ENCODE results near the gene DNAJC7.

Gene DNAJC7

GRCh38 chr17:41975099-41976083 is 41.8 kb downstream of the DNAJC7 start:
- no peak for DNase-seq (ENCODE audit: low spot score)

- DNase-seq (ENCODE audit: low spot score): no peak
Observed at GRCh38 chr17:41974658-41975057, 42.6 kb downstream of the DNAJC7 start.

GRCh38 chr17:41974031-41974430 is 43.2 kb downstream of the DNAJC7 start:
- DNase-seq (ENCODE audit: low spot score): no peak

- DNase-seq (ENCODE audit: low spot score): no peak
Observed at GRCh38 chr17:41973408-41973811, 43.8 kb downstream of the DNAJC7 start.

- no peak for DNase-seq (ENCODE audit: low spot score)
Observed at GRCh38 chr17:41972571-41973407, 44.5 kb downstream of the DNAJC7 start.

- no peak for DNase-seq (ENCODE audit: low spot score)
Observed at GRCh38 chr17:41971721-41972523, 45.3 kb downstream of the DNAJC7 start.

GRCh38 chr17:41970901-41971331 is 46.3 kb downstream of the DNAJC7 start:
- DNase-seq (ENCODE audit: low spot score): no peak

GRCh38 chr17:41968676-41969075 is 48.6 kb downstream of the DNAJC7 start:
- no peak for DNase-seq (ENCODE audit: low spot score)

- DNase-seq (ENCODE audit: low spot score): no peak
Observed at GRCh38 chr17:41967921-41968578, 49.2 kb downstream of the DNAJC7 start.

GRCh38 chr17:41967141-41967920 is 49.9 kb downstream of the DNAJC7 start:
- peak; percentile 31 for DNase-seq (ENCODE audit: low spot score)

- DNase-seq (ENCODE audit: low spot score): peak; percentile 87
Observed at GRCh38 chr17:41966463-41967140, 50.6 kb downstream of the DNAJC7 start, which contains the start of gene CNP. CNP (plus strand) TSS chr17:41966795; CDS start chr17:41966885, 90 bp downstream.

- DNase-seq (ENCODE audit: low spot score): peak; percentile 80
Observed at GRCh38 chr17:41965694-41966462, 51.4 kb downstream of the DNAJC7 start.

GRCh38 chr17:41962768-41963434 is 54.3 kb downstream of the DNAJC7 start:
- DNase-seq (ENCODE audit: low spot score): peak; percentile 84

- DNase-seq (ENCODE audit: low spot score): no peak
Observed at GRCh38 chr17:41962111-41962510, 55.1 kb downstream of the DNAJC7 start.

GRCh38 chr17:41959336-41960095 is 57.7 kb downstream of the DNAJC7 start:
- peak; percentile 47 for DNase-seq (ENCODE audit: low spot score)

- no peak for DNase-seq (ENCODE audit: low spot score)
Observed at GRCh38 chr17:41959030-41959335, 58.3 kb downstream of the DNAJC7 start.

GRCh38 chr17:41957869-41958439 is 59.3 kb downstream of the DNAJC7 start:
- DNase-seq (ENCODE audit: low spot score): no peak
